Endometrium (tissue), 2 donors: Measurements from ENCODE around the gene ARRDC4.
A peak's percentile ranks its signal among the peaks of the same experiment; 100 is the strongest.
"Not testable (repeated sequence)": the region's sequence is repeated elsewhere in the genome, so short reads cannot be mapped to it uniquely, and the experiment has no call there.

Experiments
- FAIRE-seq: peaks from 2 replicates; lab custom pipeline; 2012; peaks lifted over from hg19 to GRCh38; lab: Jason Lieb, UNC
- donor health status: control.
- donor health status: control.

The ARRDC4 gene

DNA sequence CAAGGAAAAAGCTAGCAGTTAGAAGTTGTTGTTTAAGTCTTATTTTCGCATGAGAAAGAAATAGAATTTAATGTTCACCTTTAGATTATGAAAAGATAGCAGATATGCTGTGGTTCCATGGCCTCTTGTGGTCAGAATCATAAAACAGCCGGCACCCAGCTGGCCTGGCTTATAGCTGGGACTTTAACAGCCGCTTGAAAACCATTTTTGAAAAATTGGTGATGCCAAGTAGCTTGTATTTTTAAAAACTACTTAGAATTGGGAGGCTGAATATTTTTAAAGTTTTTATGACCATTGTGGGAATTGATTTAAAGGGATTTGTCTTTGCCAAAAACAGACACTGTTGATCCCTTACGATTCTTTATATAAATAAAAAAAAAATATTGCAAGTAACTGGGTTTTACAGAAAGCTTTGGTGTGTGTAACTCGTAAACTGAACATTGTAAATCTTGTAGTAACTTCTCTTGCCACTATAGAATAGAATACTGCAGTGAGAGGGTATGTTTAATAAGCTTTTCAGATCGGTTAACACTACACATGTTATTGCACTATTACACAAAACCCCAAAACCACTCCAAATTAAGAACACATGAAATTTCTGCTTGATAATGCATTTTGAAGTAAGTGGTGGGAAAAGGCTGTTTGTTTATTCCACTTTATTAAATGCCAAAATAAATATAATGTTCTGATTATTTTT lies 6.6 kb downstream of the ARRDC4 start:
- peak; percentile 33 for FAIRE-seq

GRCh38 chr15:97967881-97968280 lies 7.4 kb downstream of the ARRDC4 start:
- FAIRE-seq, result no peak

DNA sequence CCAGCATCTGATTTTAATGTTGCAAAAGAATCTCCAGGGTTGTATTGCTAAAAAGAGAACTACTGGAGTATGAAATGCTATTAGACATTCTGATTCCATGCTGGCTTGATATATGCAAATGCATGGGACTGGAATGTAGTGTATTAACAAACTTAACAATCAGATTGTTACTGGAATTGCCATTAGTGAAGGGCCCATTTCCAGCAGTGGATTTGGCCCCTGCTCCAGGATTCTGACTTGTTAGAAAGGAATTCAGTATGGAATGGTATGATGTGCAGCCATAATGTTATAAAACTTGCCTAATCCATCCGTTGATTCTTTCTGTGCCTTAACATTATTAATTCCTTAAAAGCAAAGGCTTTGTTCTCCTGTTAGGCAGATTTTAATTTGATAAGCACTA lies 7.9 kb downstream of the ARRDC4 start:
- no peak for FAIRE-seq

GRCh38 chr15:97972366-97972765 lies 11.9 kb downstream of the ARRDC4 start:
- no peak for FAIRE-seq

DNA sequence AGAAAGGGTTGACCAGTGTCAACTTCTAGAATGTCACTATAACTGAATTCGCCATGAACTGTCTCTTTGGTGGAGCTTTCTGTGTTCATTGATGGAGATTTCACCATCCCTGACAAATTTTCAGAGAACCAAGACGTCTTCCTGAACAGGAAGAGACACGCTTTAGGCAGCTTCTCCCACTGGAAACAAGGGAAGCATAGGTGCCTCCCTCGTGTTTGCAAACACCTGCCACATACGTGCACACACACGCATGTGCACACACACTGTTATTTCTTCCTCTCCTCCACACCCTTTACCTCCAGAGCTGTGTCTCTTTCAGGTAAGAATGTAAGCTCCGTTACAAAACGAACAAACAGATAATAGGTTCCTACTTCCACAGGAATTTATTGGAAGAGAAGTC lies 15.6 kb downstream of the ARRDC4 start:
- FAIRE-seq, result no peak

DNA sequence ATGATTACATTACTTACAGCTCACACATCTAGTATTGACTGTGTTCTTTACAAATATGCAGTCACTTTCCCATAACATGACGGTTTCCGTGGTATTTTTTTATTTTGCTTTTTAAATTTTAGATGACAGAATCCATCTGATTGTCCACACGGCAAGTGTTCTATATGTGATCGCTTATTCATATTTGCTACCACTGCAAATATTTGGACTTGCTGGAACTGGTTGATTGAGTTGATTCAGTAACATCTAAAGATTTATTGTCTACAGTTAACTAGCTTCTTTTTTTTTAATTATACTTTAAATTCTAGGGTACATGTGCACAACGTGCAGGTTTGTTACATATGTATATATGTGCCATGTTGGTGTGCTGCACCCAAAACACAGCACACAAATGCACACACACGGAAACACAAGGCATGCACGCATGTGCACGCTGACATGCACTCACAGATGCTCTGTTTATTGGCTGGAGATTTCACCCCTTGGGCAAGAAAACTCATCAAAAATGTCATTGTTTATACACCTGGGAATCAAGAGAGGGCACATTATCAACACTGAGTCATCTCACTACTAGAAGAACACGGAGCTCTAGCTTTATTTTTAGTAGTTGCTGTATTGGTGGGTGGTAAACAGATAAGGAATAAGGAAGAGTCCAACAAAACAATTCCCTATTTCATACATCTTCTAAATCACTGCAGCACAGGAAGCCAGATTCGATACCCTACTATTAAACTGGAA lies 16.4 kb downstream of the ARRDC4 start:
- no peak for FAIRE-seq

GRCh38 chr15:97977734-97978133 lies 17.2 kb downstream of the ARRDC4 start:
- FAIRE-seq, result no peak

DNA sequence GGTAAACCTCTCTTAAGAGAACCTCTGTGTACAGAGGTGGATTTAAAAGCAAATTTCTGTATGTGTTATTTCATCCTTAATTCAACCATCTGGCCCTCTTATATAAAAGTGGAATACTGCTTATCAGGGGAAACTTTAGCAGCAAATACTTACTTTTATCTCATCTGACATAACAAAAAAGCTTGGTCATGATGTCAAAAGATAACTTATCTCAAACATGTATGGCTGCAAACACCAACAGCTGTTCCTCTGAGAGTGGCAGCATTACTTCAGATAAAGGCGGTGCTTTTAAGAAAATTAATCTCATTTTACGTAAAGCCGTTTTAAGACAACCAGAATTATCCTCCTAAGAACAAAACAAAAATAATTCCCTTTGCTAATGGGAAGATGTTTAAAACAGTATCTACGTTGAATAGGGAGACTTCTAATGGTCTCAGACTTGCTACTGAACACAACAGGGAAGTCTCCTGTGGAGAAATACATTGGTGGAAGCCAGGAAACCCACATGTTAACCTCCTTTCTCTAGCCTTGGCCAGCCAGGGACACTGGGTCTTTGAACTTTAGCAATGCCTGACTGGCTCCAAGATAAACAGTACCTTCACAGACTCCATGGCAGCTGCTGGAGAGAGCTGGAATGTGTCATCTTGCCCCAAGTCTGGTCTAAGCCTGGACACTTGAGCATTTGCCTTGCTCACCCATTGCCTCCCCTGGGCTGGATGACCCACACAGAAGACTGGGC lies 18.1 kb downstream of the ARRDC4 start:
- no peak for FAIRE-seq

GRCh38 chr15:97979140-97979520 lies 18.6 kb downstream of the ARRDC4 start:
- no peak for FAIRE-seq

DNA sequence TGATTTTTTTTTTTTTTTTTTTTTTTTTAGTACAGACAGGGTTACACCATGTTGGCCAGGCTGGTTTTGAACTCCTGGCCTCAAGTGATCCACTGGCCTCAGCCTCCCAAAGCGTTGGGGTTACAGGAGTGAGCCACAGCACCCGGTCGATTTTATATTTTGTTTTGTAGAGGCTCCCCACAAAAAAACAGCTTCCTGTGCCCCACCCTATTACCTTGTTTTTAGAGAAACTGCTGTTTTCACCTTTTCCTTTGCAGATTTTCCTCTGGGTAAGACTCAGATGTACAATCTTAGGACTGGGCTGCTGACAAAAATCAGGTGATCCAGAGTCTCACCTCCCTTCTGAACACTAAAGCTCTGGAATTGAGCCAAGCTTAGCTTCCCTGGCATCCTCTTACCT lies 20.6 kb downstream of the ARRDC4 start:
- no peak for FAIRE-seq

GRCh38 chr15:97981758-97982157 lies 21.3 kb downstream of the ARRDC4 start:
- FAIRE-seq, result no peak

- FAIRE-seq, result no peak
These were observed 23.7 kb downstream of the ARRDC4 start for GRCh38 chr15:97984157-97984556.

DNA sequence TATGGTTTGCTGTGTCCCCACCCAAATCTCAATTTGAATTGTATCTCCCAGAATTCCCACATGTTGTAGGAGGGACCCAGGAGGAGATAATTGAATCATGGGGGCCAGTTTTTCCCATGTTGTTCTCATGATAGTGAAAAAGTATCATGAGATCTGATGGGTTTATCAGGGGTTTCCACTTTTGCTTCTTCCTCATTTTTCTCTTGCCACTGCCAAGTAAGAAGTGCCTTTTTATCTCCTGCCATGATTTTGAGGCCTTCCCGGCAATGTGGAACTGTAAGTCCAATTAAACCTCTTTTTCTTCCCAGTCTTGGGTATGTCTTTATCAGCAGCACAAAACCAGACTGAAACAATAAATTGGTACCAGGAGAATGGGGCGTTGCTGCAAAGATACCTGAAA lies 25.5 kb downstream of the ARRDC4 start:
- not testable (repeated sequence) for FAIRE-seq

- FAIRE-seq, result no peak
These were observed 26.3 kb downstream of the ARRDC4 start for GRCh38 chr15:97986781-97987180.

DNA sequence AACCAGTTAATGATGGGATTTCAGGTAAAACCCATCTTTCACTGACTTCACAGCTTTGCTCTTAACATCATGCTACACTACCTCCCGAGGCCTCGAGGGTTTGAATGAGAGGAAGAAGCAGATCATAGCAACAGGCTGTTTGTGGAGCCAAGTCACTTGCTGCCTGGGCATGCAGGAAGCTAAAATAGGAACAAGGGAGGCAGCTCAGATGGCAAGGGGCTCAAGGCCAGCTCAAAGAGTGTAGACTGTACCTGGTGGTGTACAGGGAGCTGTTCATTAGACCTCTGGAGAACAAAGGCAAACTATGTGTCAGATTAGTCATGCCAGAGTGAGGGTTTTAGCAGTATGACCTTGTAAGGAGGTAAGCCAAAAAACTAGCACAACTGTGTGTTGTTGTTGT lies 28.8 kb downstream of the ARRDC4 start:
- no peak for FAIRE-seq

DNA sequence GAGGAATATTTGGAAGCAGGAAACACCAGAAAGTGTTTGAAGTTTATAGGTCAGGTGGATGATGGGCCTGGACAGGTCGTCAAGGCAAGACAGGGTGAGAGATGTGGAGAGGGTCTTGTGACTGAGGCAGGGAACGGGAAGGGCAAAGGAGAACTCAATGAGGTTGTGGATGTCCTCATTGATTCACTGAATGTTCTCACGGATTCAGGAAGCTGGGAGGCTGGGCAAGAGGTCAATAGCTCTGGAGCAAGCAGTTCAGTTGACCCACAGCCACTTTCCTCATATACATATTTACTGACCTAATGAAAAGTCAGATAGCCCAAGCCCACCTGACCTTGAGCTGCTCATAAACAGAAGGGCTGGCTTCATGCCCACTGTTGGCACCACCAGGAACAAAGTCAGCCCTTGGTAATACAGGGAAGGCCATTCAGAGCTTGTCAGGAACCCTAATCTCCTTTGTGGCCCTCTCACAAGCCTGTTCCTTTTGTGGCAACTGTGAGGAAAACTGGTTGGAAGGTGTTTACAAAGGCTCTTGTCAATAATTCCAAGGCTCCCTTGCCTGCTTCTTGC lies 31.6 kb downstream of the ARRDC4 start:
- no peak for FAIRE-seq

DNA sequence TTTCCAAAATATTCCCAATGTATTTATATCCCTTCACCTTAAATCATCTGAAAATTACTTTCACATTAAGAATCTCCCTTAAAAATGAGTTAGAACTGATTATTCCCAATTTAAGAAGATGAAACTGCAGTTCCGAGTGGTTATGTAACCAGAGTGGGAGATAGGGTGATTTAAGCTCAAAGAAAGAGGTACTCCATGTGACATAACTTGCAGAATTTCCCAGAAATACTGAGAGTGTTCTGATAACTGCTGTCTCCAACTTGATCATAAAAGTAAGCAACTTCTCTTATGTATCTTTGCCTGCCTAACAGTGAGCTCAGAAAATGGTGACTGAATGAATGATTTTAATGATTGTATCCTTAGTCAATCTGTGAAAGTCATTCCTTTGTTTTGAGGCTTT lies 32.3 kb downstream of the ARRDC4 start:
- no peak for FAIRE-seq

GRCh38 chr15:97993310-97993738 lies 32.8 kb downstream of the ARRDC4 start:
- FAIRE-seq, result no peak

GRCh38 chr15:97994236-97994635 lies 33.7 kb downstream of the ARRDC4 start:
- no peak for FAIRE-seq

DNA sequence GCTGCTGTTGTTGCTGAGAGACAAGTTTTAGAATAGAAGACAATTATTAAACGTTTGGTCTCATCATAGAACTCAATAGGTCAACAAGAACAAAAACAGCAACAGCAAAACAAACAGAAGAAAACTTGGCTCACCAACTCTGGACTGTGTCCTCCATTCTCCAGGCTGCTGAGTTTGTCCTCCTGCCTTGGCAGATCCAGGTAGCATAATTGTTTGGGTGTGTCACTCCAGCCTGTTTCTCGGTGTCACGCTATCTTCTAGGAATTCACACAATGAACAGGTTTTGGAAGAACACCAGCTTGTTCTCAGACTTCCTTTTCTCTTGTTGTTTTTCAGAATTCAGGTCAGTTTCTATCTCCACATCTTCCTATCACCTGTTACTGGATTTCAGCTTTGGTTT lies 34.7 kb downstream of the ARRDC4 start:
- no peak for FAIRE-seq

GRCh38 chr15:97995881-97996603 lies 35.5 kb downstream of the ARRDC4 start:
- no peak for FAIRE-seq
